GM19452 (cell line): ENCODE data around the gene PDLIM5.
"Not testable (repeated sequence)": the region's sequence is repeated elsewhere in the genome, so short reads cannot be mapped to it uniquely, and the experiment has no call there.

Experiments
- ATAC-seq: cut with Tn5 transposase; IDR thresholded peaks from one replicate; pipeline ENCODE4 v1.9.1; 2021; ENCODE audit not compliant: unreplicated experiment

The PDLIM5 gene

DNA sequence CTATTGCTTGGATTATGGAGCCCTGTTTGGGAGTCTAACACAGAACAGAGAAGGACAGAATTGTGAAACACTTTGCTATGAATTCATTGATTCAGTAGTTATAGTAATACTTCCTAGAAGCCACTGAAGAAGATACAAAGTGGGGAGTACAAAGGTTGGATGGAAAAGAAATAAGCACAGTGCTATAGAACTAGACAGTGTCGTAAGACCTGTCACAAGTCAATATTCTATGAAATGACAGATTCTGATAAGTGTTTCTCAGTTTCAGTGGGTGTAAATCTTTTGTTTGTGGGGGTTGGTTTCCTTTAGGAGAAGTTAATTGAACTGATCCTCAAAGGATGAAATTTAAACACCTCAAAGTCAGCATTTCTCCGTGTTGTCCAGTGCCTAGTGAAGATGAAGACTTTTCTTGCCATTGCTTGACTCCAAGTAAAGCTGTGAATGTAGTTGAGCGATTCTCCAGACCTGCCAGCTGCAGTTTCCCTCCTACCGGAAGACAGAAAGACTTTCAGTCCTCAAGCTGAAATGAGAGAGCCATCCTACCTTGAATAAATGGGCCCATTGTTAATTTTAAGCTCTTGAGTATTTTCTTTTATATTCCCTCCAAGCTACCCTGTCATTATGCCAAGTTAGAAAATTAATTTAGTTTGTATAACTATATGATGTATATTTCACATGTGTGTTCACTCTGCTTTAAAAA, 7.9 kb downstream of the PDLIM5 start:
- ATAC-seq: no peak

DNA sequence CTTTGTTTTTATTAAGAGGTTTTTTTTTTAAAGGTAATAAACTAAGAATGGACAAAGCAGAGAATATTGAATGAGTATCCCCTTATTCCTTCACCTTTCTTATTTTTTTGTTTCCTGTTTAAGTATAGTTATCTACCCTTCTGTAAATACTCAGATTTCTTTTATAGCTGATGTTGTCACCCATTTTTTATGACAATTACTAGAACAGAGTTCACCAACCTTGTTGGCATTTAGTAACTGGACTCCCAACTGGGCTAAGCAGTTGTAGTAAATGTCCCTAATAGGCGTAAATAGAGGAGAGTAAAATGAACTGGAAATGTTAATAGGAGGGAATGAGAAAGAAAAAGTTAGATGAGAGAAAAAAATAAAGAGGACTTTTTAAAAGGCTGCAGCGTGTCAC, 9.8 kb downstream of the PDLIM5 start:
- no peak for ATAC-seq

DNA sequence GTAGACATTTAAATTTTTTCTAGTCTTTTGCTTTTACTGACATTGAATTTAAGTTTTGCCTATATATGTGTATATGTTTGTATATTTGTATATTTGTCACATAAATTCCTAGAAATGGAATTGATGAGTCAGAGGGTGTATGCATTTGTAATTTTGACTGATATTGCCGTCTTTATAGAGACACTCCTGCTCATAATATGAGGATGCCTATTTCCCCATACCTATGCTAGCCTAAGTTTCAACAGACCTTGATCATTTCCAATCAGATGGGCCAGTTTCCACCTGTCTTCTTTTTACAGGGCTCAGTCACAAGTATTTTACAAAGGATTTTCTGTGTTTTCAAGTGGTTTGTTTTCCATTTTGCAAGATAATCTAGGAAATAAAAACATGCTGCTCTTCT, 10.8 kb downstream of the PDLIM5 start:
- no peak for ATAC-seq

DNA sequence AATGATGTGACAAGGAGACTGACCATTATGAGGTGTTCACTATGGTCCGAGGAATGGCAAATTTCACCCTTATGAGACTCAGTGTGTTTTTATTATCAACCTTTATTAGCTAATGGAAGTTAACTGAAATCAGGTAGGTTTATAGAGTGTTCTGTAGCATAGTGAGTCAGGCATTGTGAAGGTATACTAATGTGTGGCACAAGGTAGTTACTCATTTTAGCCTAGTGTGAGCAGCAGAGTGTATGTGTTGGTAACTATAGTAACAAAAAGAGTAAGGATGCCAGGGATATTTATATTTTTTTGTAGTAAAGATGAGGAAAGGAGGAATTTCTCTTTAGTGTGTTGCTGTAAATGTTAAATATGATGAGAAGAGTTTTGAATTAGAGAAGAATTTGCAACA, 12.0 kb downstream of the PDLIM5 start:
- no peak for ATAC-seq

DNA sequence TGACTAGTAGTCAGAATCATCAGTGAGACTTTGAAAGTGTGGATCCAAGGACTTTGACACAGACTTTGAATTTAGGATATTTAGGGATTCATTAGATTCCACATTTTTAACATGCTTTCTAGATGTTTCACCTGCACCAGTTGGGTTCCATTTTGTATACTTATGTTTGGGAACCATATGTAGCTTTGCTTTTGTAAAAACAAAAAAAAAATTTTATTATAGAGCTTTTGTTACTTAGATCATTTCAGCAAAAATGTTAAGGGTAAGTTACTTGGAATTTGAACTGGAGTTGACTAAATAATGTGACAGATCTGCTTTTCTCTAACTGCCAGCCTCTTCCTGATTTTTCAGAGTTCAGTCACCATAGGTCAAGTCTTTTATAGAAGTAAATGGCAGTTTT, 14.6 kb downstream of the PDLIM5 start:
- ATAC-seq: no peak

DNA sequence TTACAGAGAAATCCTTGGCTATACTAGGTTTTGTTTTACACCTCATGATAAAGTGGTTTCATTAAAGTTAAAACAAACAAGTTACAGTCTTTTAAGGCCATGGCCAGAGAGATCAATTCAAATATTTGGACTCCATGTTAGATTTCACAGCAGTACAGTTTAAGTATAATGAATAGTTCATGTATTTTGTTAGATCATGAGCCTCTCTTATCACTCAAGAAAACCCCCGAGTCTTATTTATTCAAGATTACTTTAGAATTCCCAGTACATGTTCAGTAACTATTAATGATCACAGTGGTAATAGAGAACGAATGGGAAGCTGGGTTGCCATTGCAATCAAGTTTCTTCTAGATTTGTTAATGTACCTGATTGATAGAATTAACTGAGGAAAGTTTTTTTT, 15.2 kb downstream of the PDLIM5 start:
- no peak for ATAC-seq

DNA sequence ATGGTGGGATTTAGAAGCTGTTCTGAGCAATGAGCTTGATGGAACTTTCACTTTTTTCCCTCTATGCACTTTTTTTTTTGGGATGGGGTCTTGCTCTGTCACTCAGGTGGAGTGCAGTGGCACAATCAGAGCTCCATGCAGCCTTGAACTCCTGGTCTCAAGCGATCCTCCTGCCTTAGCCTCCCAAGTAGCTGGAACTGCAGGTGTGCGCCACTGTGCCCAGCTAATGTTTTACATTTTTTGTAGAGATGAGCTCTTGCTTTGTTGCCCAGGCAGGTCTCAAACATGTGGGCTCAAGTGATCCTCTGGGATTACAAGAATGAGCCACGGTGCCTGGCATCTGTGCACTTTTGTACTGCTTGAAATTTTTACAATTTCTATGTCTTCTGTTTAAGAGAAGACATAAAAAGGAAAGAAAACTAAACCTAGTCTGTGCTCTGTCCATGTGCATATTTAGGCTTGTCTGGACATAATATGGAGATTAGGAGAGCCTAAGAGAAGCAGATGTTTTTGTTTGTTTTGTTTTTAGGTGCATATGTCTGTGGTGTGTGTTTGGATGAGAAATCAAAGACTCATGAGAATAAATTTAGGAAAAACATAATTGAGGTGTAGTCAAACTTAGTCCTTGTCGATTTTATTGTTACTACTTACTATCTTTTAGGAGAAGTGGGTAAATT, 16.5 kb downstream of the PDLIM5 start:
- no peak for ATAC-seq

DNA sequence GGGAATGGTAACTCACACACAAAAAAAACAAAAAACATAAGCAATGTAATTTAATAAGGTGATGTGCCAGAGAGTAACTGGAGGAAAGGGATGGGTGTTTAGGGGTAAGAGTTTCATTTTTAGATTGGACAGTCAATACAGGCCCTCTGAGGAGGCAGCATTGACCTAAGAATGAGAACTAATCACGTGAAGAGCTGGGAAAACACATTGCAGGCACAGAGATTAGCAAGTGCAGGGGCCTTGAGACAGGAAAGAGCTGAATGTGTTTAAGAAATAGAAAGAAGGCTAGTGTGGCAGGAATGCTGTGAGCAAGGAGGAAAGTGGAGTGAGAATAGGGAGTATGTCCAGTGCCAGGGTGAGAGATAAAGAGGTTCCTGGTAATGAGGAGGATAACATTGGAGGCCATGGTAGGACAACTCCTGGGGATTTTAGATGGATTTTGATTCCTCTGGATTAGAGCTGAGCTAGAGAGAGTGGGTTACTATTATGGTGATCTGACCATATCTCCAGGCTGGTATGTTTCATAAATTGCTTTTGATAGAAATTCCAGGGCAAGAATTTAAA, 17.6 kb downstream of the PDLIM5 start:
- ATAC-seq: no peak

DNA sequence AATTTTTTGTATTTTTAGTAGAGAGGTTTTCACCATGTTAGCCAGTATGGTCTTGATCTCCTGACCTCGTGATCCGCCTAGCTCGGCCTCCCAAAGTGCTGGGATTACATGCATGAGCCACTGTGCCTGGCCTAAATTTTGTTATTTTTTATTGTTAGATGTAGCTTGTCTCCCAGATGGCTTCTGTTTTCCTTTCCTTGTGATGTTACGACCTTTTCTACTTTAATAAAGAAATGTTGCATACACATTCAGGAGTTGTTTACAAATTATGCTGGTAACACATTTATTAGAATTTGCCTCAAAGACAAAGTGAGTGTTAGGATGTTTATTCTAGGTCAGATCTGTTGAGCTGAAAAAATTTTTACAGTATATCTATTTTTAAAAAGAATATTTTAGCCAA, 18.4 kb downstream of the PDLIM5 start:
- ATAC-seq: no peak

DNA sequence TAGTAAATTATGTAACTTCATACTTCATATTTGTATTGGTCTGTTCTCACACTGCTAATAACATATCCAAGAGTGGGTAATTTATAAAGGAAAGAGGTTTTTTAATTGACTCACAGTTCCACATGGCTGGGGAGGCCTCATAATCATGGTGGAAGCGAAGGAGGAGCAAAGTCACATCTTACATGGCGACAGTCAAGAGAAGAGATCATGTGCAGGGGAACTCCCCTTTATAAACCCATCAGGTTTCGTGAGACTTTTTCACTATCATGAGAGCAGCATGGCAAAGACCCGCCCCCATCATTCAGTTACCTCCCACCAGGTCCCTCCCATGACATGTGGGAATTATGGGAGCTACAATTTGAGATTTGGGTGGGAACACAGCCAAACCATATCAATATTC, 19.0 kb downstream of the PDLIM5 start:
- ATAC-seq: not testable (repeated sequence)

DNA sequence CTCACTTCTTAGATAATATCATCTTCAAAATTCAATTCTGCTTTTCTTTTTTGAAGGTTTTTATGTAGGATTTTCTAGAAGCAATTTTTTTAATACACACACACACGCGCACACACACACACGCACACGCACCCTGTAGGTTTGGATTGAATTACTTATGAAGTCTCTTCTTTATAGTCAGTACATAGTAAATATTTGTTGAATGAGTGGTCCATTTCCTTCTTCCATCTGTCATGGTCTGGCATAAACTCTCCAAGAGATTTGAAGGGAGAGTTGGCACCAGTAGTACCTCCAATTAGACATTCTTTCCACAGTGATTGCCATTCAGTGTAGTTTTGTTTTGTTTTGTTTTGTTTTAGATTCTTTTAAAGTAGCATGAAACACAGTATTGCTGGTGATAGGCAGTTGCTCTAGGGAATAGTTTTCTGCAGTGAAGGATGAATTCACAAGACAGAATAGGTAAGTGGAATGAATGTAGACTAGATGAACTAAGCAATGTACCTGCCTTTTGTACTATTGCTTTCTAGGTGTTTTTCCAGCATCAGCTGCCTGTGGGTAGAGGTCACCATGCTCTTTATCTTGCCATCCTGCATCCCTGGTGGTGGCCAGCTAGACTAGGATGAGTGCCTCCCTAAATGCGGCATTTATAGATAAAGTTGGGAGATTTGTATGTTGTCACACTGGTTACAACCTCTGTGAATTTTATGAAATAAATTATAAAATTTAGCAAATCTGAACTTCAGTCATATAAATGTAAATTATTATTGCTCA, 20.5 kb downstream of the PDLIM5 start:
- no peak for ATAC-seq

DNA sequence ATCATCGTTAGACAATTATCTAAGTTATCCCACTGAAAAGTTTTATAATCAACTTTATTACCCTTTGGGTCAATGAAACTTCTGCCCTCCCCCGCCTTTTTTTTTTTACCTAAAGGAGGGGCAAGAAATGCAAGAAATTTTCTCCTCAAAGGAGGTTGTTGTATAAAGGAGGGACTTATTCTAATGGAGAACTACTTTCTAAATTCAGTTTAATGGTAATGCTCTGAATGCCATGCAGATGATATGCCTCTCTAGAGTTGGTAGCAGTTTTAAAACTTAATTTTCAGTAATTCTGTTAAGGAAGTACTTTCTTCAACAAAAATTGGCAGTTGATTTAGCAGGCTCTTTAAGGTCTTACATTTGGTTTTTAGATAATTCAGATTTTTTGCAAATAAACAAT, 23.3 kb downstream of the PDLIM5 start:
- no peak for ATAC-seq

DNA sequence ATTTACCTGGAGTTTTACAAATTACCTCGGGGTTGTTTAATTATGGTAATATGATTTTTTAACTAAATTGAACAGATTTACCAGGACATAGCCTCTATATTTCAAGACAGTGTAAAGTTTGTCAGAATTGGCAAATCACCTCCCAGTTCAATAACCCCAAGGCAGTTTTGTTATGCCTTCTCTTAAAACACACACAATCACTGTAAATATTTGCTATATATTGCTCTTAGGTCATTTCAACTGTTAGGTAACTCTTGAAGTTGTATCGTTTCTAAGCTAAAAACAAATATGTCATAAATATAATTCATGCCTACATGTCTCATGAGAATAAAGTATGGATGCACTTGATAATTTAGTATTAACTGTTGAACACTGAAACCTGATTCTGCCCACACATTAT, 24.1 kb downstream of the PDLIM5 start:
- ATAC-seq: no peak

DNA sequence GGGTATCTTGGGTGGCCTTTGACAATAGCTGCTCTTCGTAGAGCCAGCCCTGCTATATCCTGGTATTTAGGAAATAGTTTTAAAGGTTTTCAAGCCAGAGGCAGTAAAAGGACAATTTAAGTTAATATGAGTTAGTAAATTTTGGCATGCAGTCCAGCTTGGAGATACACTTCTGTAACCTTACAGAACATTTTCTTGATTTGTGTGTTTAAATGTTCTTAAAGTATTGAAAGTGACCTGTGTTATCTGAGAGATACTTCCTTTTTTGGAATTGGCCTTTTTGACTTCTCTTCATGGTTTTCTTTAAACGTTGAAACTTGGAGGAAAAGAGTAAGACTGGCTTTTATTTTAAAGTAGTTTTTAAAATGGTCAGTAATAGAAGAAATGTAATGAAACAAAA, 25.5 kb downstream of the PDLIM5 start:
- ATAC-seq: no peak

DNA sequence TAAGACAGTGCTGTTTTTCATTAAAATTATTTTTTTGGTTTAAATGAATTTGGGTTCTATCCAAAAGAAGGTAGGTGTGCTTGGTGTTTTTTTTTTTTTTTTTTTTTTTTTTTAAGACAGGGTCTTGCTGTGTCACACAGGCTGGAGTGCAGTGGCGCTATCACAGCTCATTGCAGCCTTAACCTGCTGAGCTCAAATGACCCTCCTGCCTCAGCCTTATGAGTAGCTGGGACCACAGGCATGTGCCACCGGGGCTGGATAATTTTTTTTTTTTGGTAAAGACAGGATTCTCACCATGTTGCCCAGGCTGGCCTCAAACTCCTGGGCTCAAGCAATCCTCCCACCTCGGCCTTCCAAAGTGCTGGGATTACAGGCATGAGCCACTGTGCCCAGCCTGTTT, 27.1 kb downstream of the PDLIM5 start:
- not testable (repeated sequence) for ATAC-seq

DNA sequence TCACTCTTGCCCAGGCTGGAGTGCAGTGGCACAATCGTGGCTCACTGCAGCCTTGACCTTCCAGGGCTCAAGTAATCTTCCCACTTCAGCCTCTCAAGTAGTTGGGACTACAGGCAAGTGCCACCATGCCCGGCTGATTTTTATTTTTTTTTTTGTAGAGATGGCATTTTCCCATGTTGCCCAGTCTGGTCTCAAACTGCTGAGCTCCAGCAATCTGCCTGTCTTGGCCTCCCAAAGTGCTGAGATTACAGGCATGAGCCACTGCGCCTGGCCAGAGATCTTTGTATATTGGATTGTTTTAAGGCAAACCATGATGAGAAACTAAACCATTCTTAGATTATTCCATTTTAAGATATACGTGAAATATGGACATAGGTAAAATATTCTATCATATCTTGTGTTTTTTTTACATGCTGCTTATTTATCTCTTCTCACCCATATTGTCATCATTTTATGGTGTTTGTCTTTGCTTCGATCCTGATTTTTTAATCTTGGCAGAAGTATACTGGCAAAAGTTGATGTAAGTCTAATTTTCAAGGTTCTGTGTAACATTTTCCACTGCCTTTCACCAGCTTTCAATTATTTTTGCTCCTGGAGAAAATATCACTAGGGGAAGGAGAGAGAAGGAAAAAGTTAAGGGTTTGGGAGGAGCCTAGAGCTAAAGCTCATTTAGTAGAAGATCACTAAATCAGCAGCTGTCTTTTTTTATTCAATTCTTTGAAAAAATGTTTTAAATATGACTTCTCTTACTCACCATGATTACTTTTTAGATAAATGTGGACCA, 27.8 kb downstream of the PDLIM5 start:
- no peak for ATAC-seq

DNA sequence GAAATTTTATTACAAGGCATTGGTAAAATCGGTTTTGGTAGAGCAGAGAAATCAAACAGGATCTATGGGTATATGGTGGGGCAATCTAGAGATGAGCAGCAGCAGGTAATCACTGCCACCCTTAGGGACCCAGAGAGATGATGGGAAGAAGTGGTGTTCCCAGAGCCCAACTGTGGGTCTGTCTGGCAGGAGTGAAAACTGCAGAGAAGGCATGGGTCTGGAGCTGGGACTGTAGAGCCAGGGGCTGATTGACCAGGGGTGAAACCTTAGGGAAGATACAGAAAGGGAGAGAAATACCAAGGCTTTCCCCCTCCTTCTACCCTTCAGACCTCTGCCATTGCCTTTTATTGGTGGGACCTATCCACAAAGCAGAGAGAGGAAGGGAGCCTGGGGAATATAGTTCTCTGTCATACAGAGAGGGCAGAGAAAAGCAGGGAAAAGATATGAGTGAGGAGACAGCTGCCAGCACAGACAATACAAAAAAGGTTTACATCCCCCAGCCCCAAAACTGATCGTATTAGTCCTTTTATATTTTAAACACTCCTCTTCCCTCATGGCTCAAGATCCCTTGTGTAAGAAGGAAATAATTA, 28.7 kb downstream of the PDLIM5 start:
- ATAC-seq: no peak

DNA sequence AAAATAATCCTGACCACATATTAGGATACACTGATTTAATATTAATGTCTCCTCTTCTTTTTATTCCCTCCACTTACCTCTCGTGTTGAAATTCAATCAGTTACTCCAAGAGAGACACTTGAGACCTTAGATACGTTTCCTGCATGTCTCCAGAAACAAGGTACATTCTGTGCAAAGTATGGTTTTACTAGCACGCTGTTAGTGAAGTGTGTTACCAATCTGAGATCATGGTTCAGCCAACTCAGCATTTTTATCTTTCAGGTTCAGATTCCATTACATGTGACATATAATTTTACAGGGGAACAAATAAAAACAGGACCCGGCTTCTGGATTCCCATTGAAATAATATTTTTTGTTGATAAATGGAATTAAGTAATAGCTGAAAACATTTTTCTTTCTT, 32.2 kb downstream of the PDLIM5 start:
- ATAC-seq: no peak

DNA sequence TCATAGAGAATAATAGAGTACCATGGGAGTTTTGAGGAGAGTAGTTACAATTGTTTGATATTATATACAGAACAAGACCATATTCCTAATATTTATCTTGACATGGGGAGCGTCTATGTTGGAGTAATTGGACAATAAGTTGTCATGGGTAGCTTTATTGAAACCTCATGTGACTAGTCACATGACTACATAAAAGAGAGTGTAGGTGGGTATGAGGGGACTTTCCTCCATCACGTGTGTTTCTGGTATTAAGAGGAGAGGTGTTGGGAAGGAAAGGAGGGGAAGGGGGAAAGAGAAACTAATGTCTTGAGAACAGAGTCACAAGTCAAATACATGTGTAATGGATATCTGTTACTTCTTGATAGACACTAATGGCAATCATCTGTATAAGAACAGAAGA, 33.1 kb downstream of the PDLIM5 start:
- no peak for ATAC-seq

DNA sequence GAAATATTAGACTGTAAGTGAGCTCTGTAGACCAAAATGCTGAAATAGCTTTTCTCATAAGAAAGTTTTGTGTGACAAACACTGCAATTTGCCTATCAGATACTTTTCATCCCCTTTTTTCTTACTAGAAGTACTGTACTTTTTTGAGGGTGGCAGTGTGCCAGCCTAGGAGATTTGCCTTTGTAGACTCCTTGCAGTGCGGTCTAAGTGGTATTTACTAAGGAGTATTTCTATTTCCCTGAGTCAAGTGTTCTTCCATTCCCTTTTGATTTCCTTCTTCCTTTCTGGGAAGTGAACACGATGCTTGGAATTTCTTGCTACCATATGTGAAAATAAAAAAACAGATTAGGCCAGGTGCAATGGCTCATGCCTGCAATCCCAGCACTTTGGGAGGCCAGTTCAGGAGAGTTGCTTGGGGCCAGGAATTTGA, 34.6 kb downstream of the PDLIM5 start:
- ATAC-seq: no peak

DNA sequence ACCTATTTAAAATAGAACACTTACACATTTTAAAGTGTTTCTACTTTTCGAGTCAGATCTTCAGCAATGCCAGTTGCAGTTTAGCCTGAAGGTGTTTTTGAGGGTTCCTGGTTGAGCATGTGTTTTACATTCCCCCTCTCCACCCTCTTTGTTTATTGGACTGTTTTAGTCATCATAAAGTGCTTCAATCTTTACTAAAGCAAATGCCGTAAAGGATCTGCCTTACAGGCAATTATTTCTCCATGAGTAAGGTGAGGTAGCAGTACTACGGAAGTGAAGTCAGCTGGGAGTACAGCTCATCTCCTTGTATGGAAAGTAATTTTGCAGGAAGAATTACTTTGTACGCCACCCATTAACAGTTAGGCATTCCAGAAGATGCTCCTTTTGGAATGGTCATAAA, 36.9 kb downstream of the PDLIM5 start:
- ATAC-seq: no peak
